K562 (cell line): ENCODE measurements around the gene MIP. TPM values are rescaled to one million over a fixed set of nuclear protein-coding genes. Genes with fewer than 3 reads are reported as not detected.

Experiments used
- E2F3 ChIP-seq: fragments of 250-450 bp; sonication (Bioruptor Pico); IDR thresholded peaks from 2 replicates; pipeline ENCODE4 v1.4.0; 2020; ENCODE audit warnings: mild to moderate bottlenecking
- ETV5 ChIP-seq: sonication (generic); formaldehyde crosslinking; IDR thresholded peaks from 2 replicates; pipeline ENCODE4 v1.4.0; 2020; ENCODE audit warnings: low read depth, mild to moderate bottlenecking, missing genetic modification reagents
- FOXO4 ChIP-seq: fragments of 450-650 bp; formaldehyde crosslinking; IDR thresholded peaks from 2 replicates; pipeline ENCODE4 v1.4.0; 2020; ENCODE audit warnings: mild to moderate bottlenecking, moderate library complexity
- IFI16 ChIP-seq: fragments of 250-450 bp; sonication (Bioruptor Pico); IDR thresholded peaks from 2 replicates; pipeline ENCODE4 v2.1.2; 2022; ENCODE audit warnings: mild to moderate bottlenecking, inconsistent platforms
- NR0B1 ChIP-seq: fragments of 450-650 bp; IDR thresholded peaks from one replicate; pipeline ENCODE4 v1.6.1; 2018; ENCODE audit warnings: mild to moderate bottlenecking, moderate library complexity; ENCODE audit not compliant: partially characterized antibody
- OTX1 ChIP-seq: fragments of 450-650 bp; formaldehyde crosslinking; IDR thresholded peaks from 2 replicates; pipeline ENCODE4 v1.4.0; 2022; ENCODE audit warnings: mild to moderate bottlenecking
- PML ChIP-seq: IDR thresholded peaks from 2 replicates; pipeline ENCODE4 v1.6.1; 2012; ENCODE audit warnings: low read length, inconsistent platforms
- RFX5 ChIP-seq: IDR thresholded peaks from 2 replicates; pipeline ENCODE4 v1.6.1; 2011; ENCODE audit warnings: low read depth, mild to moderate bottlenecking, improper control_type of control experiment, low read length
- SIX5 ChIP-seq, 2 experiments: IDR thresholded peaks; 2 replicates each; pipeline ENCODE4 v1.6.1; 2011; ENCODE audit warnings: low read length in 2 of 2, borderline replicate concordance in 1 of 2, low read depth in 1 of 2, mild to moderate bottlenecking in 1 of 2, moderate library complexity in 1 of 2; ENCODE audit not compliant: insufficient read depth in 1 of 2
- SMAD2 ChIP-seq: fragments of 150-350 bp; IDR thresholded peaks from 2 replicates; pipeline ENCODE4 v1.6.1; 2014; ENCODE audit warnings: low read depth, mild to moderate bottlenecking, low read length
- STAT6 ChIP-seq: sonication (generic); formaldehyde crosslinking; IDR thresholded peaks from 2 replicates; pipeline ENCODE4 v1.8.1; 2023; ENCODE audit warnings: mild to moderate bottlenecking, missing genetic modification reagents
- SUPT5H ChIP-seq: fragments of 450-650 bp; IDR thresholded peaks from 2 replicates; pipeline ENCODE4 v1.6.1; 2016
- ZC3H11A ChIP-seq: IDR thresholded peaks from 2 replicates; pipeline ENCODE4 v1.6.1; 2012; ENCODE audit warnings: low read depth, low read length, improper control_type of control experiment
- ZHX1 ChIP-seq: fragments of 150-350 bp; conservative IDR thresholded peaks from 2 replicates; pipeline ENCODE4 v1.6.1; 2014; ENCODE audit warnings: low read length
- ZNF133 ChIP-seq: fragments of 250-450 bp; sonication (Bioruptor Pico); IDR thresholded peaks from 2 replicates; pipeline ENCODE4 v1.4.0; 2020; ENCODE audit warnings: mild to moderate bottlenecking
- polyA plus RNA-seq, 8 experiments: library from polyadenylated mRNA; depleted of rRNA in 4 of 8; stranded (reverse) in 5 of 8; unstranded in 3 of 8; fragments of >200 nt; fragmentation: Nextera tagmentation in 2 of 8; fragmentation: Illumina TruSeq in 1 of 8; extraction: Ambion mirVana in 2 of 8; extraction: Trizol in 1 of 8; gene quantifications; 2 replicates each; pipeline versions ENCODE4 v1.2.1 to v1.2.3, GENCODE V29; 2011 to 2014; ENCODE audit warnings: inconsistent platforms in 1 of 8, missing spikeins in 1 of 8
- total RNA-seq, 7 experiments: library from RNA; depleted of rRNA in 6 of 7; stranded (reverse); fragments of >200 nt in 6 of 7; fragmentation: Illumina TruSeq in 2 of 7; extraction: Trizol in 2 of 7; gene quantifications; 2 replicates each; pipeline versions ENCODE4 v1.2.1 to v1.2.3, GENCODE V29; 2011 to 2021; ENCODE audit warnings: low replicate concordance in 1 of 7
- TF ChIP-seq, protein P1 (sequence below): sonication (generic); formaldehyde crosslinking; IDR thresholded peaks from 2 replicates; pipeline ENCODE4 v1.5.0; 2020; ENCODE audit warnings: missing genetic modification reagents

The MIP gene
- total and polyA plus RNA-seq, 9 of the 15 experiments (the other 6 are each of a cell fraction or from before 2014, with no cell fraction given) = 0.09 to 0.36 (median 0.19) TPM; not detected in 5

DNA sequence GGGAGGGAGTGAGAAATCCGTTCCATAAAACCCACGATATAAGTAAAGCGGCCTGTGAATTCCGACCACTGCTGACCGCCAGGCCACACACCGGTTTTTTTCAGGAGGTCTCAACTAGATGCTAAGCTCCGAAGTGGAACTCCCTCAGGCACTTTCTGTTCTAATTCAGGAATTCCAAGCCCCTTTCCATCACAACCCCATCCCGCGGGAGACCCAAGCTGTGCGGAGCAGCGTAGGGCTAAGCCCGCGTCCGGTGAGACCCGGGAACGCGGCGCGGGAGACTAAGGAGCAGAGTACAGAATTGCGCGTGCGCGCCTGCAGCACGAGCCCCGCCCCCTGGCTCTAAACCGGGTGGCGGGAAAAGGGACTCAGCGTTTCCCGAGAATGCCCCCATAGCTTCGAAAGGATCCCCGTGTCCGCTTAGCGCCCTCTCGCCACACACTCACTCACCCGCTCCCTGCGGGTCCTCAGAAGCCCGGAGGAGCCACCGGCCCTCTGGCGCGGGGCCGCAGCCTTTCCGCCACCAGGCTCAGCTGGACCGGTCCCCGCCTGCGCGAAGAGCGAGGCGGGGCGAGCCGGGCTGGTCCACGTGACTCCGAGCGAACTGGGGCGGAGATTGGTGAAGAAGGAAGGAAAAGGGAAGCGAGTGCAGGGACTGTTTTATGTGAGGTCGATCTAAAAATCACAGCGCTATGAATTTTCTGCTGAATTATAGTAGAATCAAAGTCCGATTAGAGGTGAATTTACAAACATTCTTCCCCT is 5.4 kb downstream of the MIP start, which contains the start of gene TIMELESS (continued):
- TF ChIP-seq FOXO4 (CRISPR knock-in tag) = no peak
- TF ChIP-seq, protein P1, sequence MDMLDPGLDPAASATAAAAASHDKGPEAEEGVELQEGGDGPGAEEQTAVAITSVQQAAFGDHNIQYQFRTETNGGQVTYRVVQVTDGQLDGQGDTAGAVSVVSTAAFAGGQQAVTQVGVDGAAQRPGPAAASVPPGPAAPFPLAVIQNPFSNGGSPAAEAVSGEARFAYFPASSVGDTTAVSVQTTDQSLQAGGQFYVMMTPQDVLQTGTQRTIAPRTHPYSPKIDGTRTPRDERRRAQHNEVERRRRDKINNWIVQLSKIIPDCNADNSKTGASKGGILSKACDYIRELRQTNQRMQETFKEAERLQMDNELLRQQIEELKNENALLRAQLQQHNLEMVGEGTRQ (CRISPR knock-in tag) = peak; percentile 97
- no peak for TF ChIP-seq SIX5 (IDR thresholded peaks at IDR 0.05; ENCODE audit: borderline replicate concordance in 1 of 2, insufficient read depth in 1 of 2, low read depth in 1 of 2, low read length in 2 of 2)
- peak; percentile 76 for TF ChIP-seq PML
- no peak for TF ChIP-seq ZNF133 (CRISPR knock-in tag)
- peak; percentile 90 for TF ChIP-seq SUPT5H
- no peak for TF ChIP-seq NR0B1
- TF ChIP-seq SMAD2 = no peak
- no peak for TF ChIP-seq IFI16 (CRISPR knock-in tag)
- no peak; the same call in 1 of the 2 replicates for TF ChIP-seq STAT6 (CRISPR knock-in tag)
- TF ChIP-seq ZC3H11A = no peak
- no peak for TF ChIP-seq RFX5
- 0 out of 2 replicates have a peak, but pooled peaks have one; percentile 36 for TF ChIP-seq OTX1
- TF ChIP-seq ETV5 (CRISPR knock-in tag) = peak; percentile 27; the same call in 1 of the 2 replicates
- TF ChIP-seq ZHX1 = no peak
- peak; percentile 98 for TF ChIP-seq E2F3 (CRISPR knock-in tag)
